GM19438 (cell line): ENCODE results near the gene SMIM29.

Experiments used
- ATAC-seq: cut with Tn5 transposase; IDR thresholded peaks from one replicate; pipeline ENCODE4 v1.9.1; 2021; ENCODE audit warnings: low read depth; ENCODE audit not compliant: unreplicated experiment

The SMIM29 gene

GRCh38 chr6:34242252-34243130 lies 6.3 kb downstream of the SMIM29 start:
- ATAC-seq = no peak

GRCh38 chr6:34241351-34242215 lies 7.2 kb downstream of the SMIM29 start:
- ATAC-seq = no peak

GRCh38 chr6:34240329-34241248 lies 8.2 kb downstream of the SMIM29 start:
- ATAC-seq = no peak

GRCh38 chr6:34239893-34240292 lies 8.9 kb downstream of the SMIM29 start:
- ATAC-seq = no peak

GRCh38 chr6:34239500-34239825 lies 9.3 kb downstream of the SMIM29 start:
- no peak for ATAC-seq

GRCh38 chr6:34238585-34239499 lies 10.0 kb downstream of the SMIM29 start:
- no peak for ATAC-seq

GRCh38 chr6:34237722-34238584 lies 10.9 kb downstream of the SMIM29 start:
- ATAC-seq = no peak

- ATAC-seq = no peak
Observed at GRCh38 chr6:34237316-34237721, 11.5 kb downstream of the SMIM29 start.

GRCh38 chr6:34236443-34237315 lies 12.1 kb downstream of the SMIM29 start, which contains the start of gene HMGA1:
Gene HMGA1, plus strand, starts transcription at chr6:34236873. Its CDS starts 3,908 bp downstream, at chr6:34240781.
- ATAC-seq = peak; percentile 68

- ATAC-seq = peak; percentile 2
Observed at GRCh38 chr6:34236131-34236442, 12.7 kb downstream of the SMIM29 start.

GRCh38 chr6:34235307-34236130 lies 13.3 kb downstream of the SMIM29 start:
- ATAC-seq = no peak

GRCh38 chr6:34234667-34235306 lies 14.0 kb downstream of the SMIM29 start:
- ATAC-seq = no peak

- ATAC-seq = no peak
Observed at GRCh38 chr6:34233867-34234266, 14.9 kb downstream of the SMIM29 start.

GRCh38 chr6:34232901-34233300 lies 15.9 kb downstream of the SMIM29 start:
- no peak for ATAC-seq

GRCh38 chr6:34231566-34232336 lies 17.1 kb downstream of the SMIM29 start:
- ATAC-seq = no peak
